ENCODE measurements around the gene IGF2BP2. TPM values are rescaled to one million over a fixed set of nuclear protein-coding genes. Genes with fewer than 3 reads are reported as not detected.

IGF2BP2 gene
- total and polyA plus RNA-seq, 9 of the 15 experiments (the other 6 are each of a cell fraction or from before 2014, with no cell fraction given) = 3.2 to 59.6 (median 30.5) TPM

GRCh38 chr3:185813691-185814215 lies 11.1 kb downstream of the IGF2BP2 start (continued):
- TF ChIP-seq EP300 (IDR thresholded peaks at IDR 0.05; ENCODE audit: low read length) = no peak; the same call in none of the 2 replicates
- no peak for TF ChIP-seq HMG20B (CRISPR knock-in tag; IDR thresholded peaks at IDR 0.05)
- TF ChIP-seq ZNF668 (CRISPR knock-in tag; IDR thresholded peaks at IDR 0.05) = no peak
- no peak for TF ChIP-seq CREM (IDR thresholded peaks at IDR 0.05; ENCODE audit: low read depth)
- 0 out of 2 replicates have a peak, but pooled peaks have one; percentile 48 for TF ChIP-seq LEF1 (IDR thresholded peaks at IDR 0.05)
- TF ChIP-seq TGIF2 (CRISPR knock-in tag; IDR thresholded peaks at IDR 0.05) = no peak
- TF ChIP-seq ZNF589 (CRISPR knock-in tag; IDR thresholded peaks at IDR 0.05; ENCODE audit: low read depth) = no peak
- TF ChIP-seq HMBOX1 (IDR thresholded peaks at IDR 0.05) = 0 out of 2 replicates have a peak, but pooled peaks have one; percentile 17
- no peak for TF ChIP-seq CTCF (IDR thresholded peaks at IDR 0.05 in 2 of 3, conservative IDR thresholded peaks at IDR 0.05 in 1 of 3; ENCODE audit: insufficient read depth in 2 of 3, low read depth in 1 of 3, low read length in 3 of 3)
- no peak for TF ChIP-seq ZBTB40 (IDR thresholded peaks at IDR 0.05)
- no peak for TF ChIP-seq ZBTB40 (CRISPR knock-in tag; IDR thresholded peaks at IDR 0.05)
- TF ChIP-seq NR2F6 (CRISPR knock-in tag; IDR thresholded peaks at IDR 0.05) = no peak
- TF ChIP-seq PTBP1 (IDR thresholded peaks at IDR 0.05; ENCODE audit: low read depth, low read length) = no peak
- no peak for TF ChIP-seq ZNF75A (CRISPR knock-in tag; IDR thresholded peaks at IDR 0.05)
- TF ChIP-seq THAP7 (CRISPR knock-in tag; IDR thresholded peaks at IDR 0.05) = no peak
- TF ChIP-seq KLF6 (CRISPR knock-in tag; IDR thresholded peaks at IDR 0.05; ENCODE audit: borderline replicate concordance) = no peak
- TF ChIP-seq SIN3B (IDR thresholded peaks at IDR 0.05; ENCODE audit: low read depth) = no peak
- no peak for TF ChIP-seq ZNF134 (CRISPR knock-in tag; conservative IDR thresholded peaks at IDR 0.05)
